T-helper 2 cell (primary cell): ENCODE data around the gene CIITA.
"Not testable (repeated sequence)": the region's sequence is repeated elsewhere in the genome, so short reads cannot be mapped to it uniquely, and the experiment has no call there.

Source experiments
- DNase-seq, 5 experiments: peaks; one replicate each; pipeline versions ENCODE4 v3.0.0 to v3.0.0-alpha.2; 2012 to 2022
- total RNA-seq, 2 donors: gene quantifications; one replicate each; lab custom pipeline; 2026; lab: John Stamatoyannopoulos, UW

Gene CIITA
- 6.2 to 13.1 reads per million in 2 donors for total RNA-seq

GRCh38 chr16:10876799-10877341 lies at the start of gene CIITA:
TSS of gene CIITA (plus strand) at chr16:10877202. CDS start at chr16:10877331, 129 bp downstream.
- DNase-seq: peak in 2 of 5 experiments; percentile 52 to 96

- DNase-seq: no peak
These were observed 49.2 kb upstream of the CIITA start for GRCh38 chr16:10827691-10828341.

- no peak for DNase-seq
These were observed 48.1 kb upstream of the CIITA start for GRCh38 chr16:10828851-10829366.

GRCh38 chr16:10829390-10830098 lies 47.5 kb upstream of the CIITA start:
- DNase-seq: not testable (repeated sequence)

- DNase-seq: not testable (repeated sequence)
These were observed 46.8 kb upstream of the CIITA start for GRCh38 chr16:10830240-10830639.

GRCh38 chr16:10831894-10832886 lies 44.8 kb upstream of the CIITA start:
- no peak for DNase-seq

- no peak for DNase-seq
These were observed 43.7 kb upstream of the CIITA start for GRCh38 chr16:10833271-10833670.

GRCh38 chr16:10834130-10834529 lies 42.9 kb upstream of the CIITA start:
- no peak for DNase-seq

GRCh38 chr16:10834766-10835165 lies 42.2 kb upstream of the CIITA start:
- DNase-seq: no peak

GRCh38 chr16:10835281-10835931 lies 41.6 kb upstream of the CIITA start:
- peak in 1 of 5 experiments; percentile 81 for DNase-seq

GRCh38 chr16:10836174-10836853 lies 40.7 kb upstream of the CIITA start:
- DNase-seq: no peak

GRCh38 chr16:10838621-10839278 lies 38.3 kb upstream of the CIITA start:
- DNase-seq: no peak

GRCh38 chr16:10839279-10839666 lies 37.7 kb upstream of the CIITA start:
- no peak for DNase-seq

- no peak for DNase-seq
These were observed 36.3 kb upstream of the CIITA start for GRCh38 chr16:10840703-10841102.

GRCh38 chr16:10846213-10846998 lies 30.6 kb upstream of the CIITA start:
- DNase-seq: no peak

- DNase-seq: no peak
These were observed 29.8 kb upstream of the CIITA start for GRCh38 chr16:10847176-10847575.

GRCh38 chr16:10849736-10850477 lies 27.1 kb upstream of the CIITA start:
- no peak for DNase-seq

GRCh38 chr16:10850478-10850850 lies 26.5 kb upstream of the CIITA start:
- no peak for DNase-seq

- no peak for DNase-seq
These were observed 25.5 kb upstream of the CIITA start for GRCh38 chr16:10851512-10851911.
